Calu3 (cell line): ENCODE data around the gene MACROD2. TPM values are rescaled to one million over a fixed set of nuclear protein-coding genes. Genes with fewer than 3 reads are reported as not detected.

Experiments used
- BruUV-seq: library from RNA; stranded (reverse); fragments of 400-500 nt; replicated peaks from 2 replicates; lab custom pipeline; 2021; lab: Mats Ljungman, UMichigan
- CTCF ChIA-PET: fragments of 300-600 bp; sonication (Branson Sonifier 250); formaldehyde crosslinking; loops from one replicate; lab custom pipeline; 2022; ENCODE audit warnings: antibody characterized with exemption; lab: Charles Lee
- DNase-seq: peaks from one replicate; pipeline ENCODE4 v3.0.0; 2022
- H3K27ac Mint-ChIP-seq: one replicate; pipeline ENCODE4 v1.8.0; 2022; ENCODE audit warnings: mixed read lengths; ENCODE audit not compliant: unreplicated experiment
- H3K27me3 Mint-ChIP-seq: one replicate; pipeline ENCODE4 v1.8.0; 2022; ENCODE audit warnings: mixed read lengths; ENCODE audit not compliant: unreplicated experiment
- H3K36me3 Mint-ChIP-seq: one replicate; pipeline ENCODE4 v1.8.0; 2022; ENCODE audit warnings: mild to moderate bottlenecking, moderate library complexity, mixed read lengths; ENCODE audit not compliant: insufficient read depth, unreplicated experiment
- H3K4me1 Mint-ChIP-seq: one replicate; pipeline ENCODE4 v1.8.0; 2022; ENCODE audit warnings: mild to moderate bottlenecking, low read depth, mixed read lengths; ENCODE audit not compliant: unreplicated experiment
- H3K4me3 Mint-ChIP-seq: one replicate; pipeline ENCODE4 v1.8.0; 2022; ENCODE audit warnings: mild to moderate bottlenecking, low read depth, moderate library complexity, mixed read lengths; ENCODE audit not compliant: unreplicated experiment
- H3K9me3 Mint-ChIP-seq: one replicate; pipeline ENCODE4 v1.8.0; 2022; ENCODE audit warnings: low read depth, mixed read lengths; ENCODE audit not compliant: unreplicated experiment
- CTCF ChIP-seq: fragments of 200-600 bp; IDR thresholded peaks from one replicate; pipeline ENCODE4 v1.8.0; 2022; ENCODE audit warnings: antibody characterized with exemption; ENCODE audit not compliant: unreplicated experiment
- intact Hi-C: fragments of 100-400 bp; cut with micrococcal nuclease; formaldehyde crosslinking; loops from one replicate; pipeline ENCODE4 v1.10.0; 2022; ENCODE audit not compliant: unreplicated experiment
- total RNA-seq: library from RNA; stranded (reverse); gene quantifications from 2 replicates; pipeline ENCODE4 v1.2.3, GENCODE V29; 2022

The MACROD2 gene
- total RNA-seq, 1 experiment from 2014 or later: 29.4 TPM

DNA sequence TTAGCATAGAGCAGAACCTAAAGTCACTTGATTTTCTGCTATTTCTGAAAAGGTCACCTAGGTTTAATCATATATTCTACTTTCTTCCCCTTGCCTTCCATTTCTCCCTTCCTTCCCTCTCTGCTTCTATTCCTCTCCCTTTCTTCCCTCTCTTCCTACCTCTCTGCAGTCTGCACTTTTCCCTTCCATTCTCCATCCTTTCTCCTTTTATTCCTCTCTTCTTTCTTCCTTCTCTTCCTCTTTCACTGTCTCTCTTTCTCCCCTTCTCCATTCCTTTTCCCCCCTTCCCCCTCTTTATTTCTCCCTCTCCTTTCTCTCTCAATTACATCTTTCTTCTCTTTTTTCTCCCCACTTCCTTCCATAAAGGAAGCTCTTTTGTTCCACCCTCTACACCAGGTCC is 1391.9 kb downstream of the MACROD2 start:
- TF ChIP-seq CTCF: no peak
- Mint-ChIP-seq H3K36me3 (no peaks in the 10 kb centered on the region), H3K27me3 (peaks cover 33% of the 10 kb centered on the region), H3K27ac (no peak overlapping the region), H3K4me3 (no peak overlapping the region), H3K9me3 (peaks cover 3% of the 10 kb centered on the region), H3K4me1 (no peaks in the 10 kb centered on the region)
- CTCF ChIA-PET: interaction anchor here (0.7 kb wide), 1 partner anchor 1280 kb away, joined by 6 read pairs; no protein-coding TSS in a partner anchor
- no peak for DNase-seq
- no TSS peak for BruUV-seq
- intact Hi-C loops: no loop called here

DNA sequence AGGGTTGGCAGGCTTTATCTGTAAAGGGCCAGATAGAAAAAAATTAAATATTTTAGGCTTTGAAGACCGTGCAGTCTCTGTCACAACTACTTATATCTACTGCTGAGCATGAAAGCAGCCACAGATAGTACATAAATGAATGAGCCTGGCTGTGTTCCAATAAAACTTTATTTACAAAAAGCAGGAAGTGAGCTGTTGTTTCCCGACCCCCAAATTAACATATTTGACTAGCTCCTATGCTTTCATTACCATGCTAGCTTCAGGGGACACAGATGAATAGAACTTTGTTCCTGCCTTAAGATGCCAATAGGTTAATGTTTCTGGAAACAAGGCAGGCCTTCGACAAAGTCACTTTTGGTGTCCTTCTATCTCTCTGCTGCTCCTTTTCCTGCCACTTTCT is 1400.1 kb downstream of the MACROD2 start:
- H3K4me1 Mint-ChIP-seq: no peaks in the 10 kb centered on the region
- no peak for DNase-seq

GRCh38 chr20:15396026-15396425 is 1400.7 kb downstream of the MACROD2 start:
- H3K27ac Mint-ChIP-seq: no peak overlapping the region
- TF ChIP-seq CTCF: no peak
- no TSS peak for BruUV-seq
- DNase-seq: no peak
- no peaks in the 10 kb centered on the region for H3K4me1 Mint-ChIP-seq
- no peaks in the 10 kb centered on the region for H3K9me3 Mint-ChIP-seq
- intact Hi-C loops: no loop called here
- CTCF ChIA-PET: no interaction called here
- H3K36me3 Mint-ChIP-seq: no peaks in the 10 kb centered on the region
- no peak overlapping the region for H3K4me3 Mint-ChIP-seq
- no peaks in the 10 kb centered on the region for H3K27me3 Mint-ChIP-seq

More for the DNA sequence above, 1400.1 kb downstream of the MACROD2 start:
- no peaks in the 10 kb centered on the region for H3K27me3 Mint-ChIP-seq
- H3K36me3 Mint-ChIP-seq: no peaks in the 10 kb centered on the region
- CTCF ChIA-PET: no interaction called here
- H3K4me3 Mint-ChIP-seq: no peak overlapping the region
- H3K9me3 Mint-ChIP-seq: no peaks in the 10 kb centered on the region
- BruUV-seq: no TSS peak
- H3K27ac Mint-ChIP-seq: no peak overlapping the region
- TF ChIP-seq CTCF: no peak
- intact Hi-C loops: no loop called here

- Mint-ChIP-seq H3K27ac (no peak overlapping the region), H3K27me3 (no peaks in the 10 kb centered on the region), H3K4me1 (no peaks in the 10 kb centered on the region), H3K4me3 (no peak overlapping the region), H3K9me3 (no peaks in the 10 kb centered on the region), H3K36me3 (no peaks in the 10 kb centered on the region)
- no peak for TF ChIP-seq CTCF
- DNase-seq: no peak
- BruUV-seq: no TSS peak
- CTCF ChIA-PET: no interaction called here
- intact Hi-C loops: no loop called here
Measured at GRCh38 chr20:15396900-15397299, 1401.6 kb downstream of the MACROD2 start.
